Liver (tissue), 9 donors: ENCODE data around the gene NFIB. TPM values are rescaled to one million over a fixed set of nuclear protein-coding genes. Genes with fewer than 3 reads are reported as not detected.

ENCODE experiments used
- DNase-seq: peaks from one replicate; pipeline ENCODE4 v3.0.0-alpha.2; 2017; ENCODE audit warnings: low spot score
- H3K27ac ChIP-seq, 2 donors: one replicate each; pipeline ENCODE4 v1.7.0; 2013; ENCODE audit warnings: inconsistent platforms in 2 of 2, low read length in 2 of 2, control low read depth in 1 of 2, low read depth in 1 of 2, mild to moderate bottlenecking in 1 of 2
- H3K27me3 ChIP-seq, 4 donors: one replicate each; pipeline versions ENCODE4 v1.6.1 to v1.7.0; 2013; ENCODE audit warnings: low read length in 3 of 4, inconsistent platforms in 1 of 4, mild to moderate bottlenecking in 1 of 4, moderate library complexity in 1 of 4; ENCODE audit not compliant: control insufficient read depth in 4 of 4, insufficient read depth in 4 of 4
- H3K36me3 ChIP-seq, 4 donors: one replicate each; pipeline versions ENCODE4 v1.6.1 to v1.7.0; 2013; ENCODE audit warnings: low read length in 3 of 4, mild to moderate bottlenecking in 3 of 4, low read depth in 1 of 4, moderate library complexity in 1 of 4; ENCODE audit not compliant: control insufficient read depth in 4 of 4, insufficient read depth in 3 of 4
- H3K4me1 ChIP-seq, 4 donors: one replicate each; pipeline versions ENCODE4 v1.6.1 to v1.7.0; 2013; ENCODE audit warnings: low read length in 3 of 4, mild to moderate bottlenecking in 3 of 4, moderate library complexity in 1 of 4; ENCODE audit not compliant: control insufficient read depth in 4 of 4, insufficient read depth in 4 of 4
- H3K4me3 ChIP-seq, 3 donors: one replicate each; pipeline versions ENCODE4 v1.6.1 to v1.7.0; 2013; ENCODE audit warnings: low read length in 3 of 3, control low read depth in 1 of 3, low read depth in 1 of 3, mild to moderate bottlenecking in 1 of 3
- H3K9ac ChIP-seq, 2 donors: one replicate each; pipeline ENCODE4 v1.7.0; 2013; ENCODE audit warnings: low read length in 2 of 2, mild to moderate bottlenecking in 2 of 2, moderate library complexity in 2 of 2, control low read depth in 1 of 2, low read depth in 1 of 2
- H3K9me3 ChIP-seq, 4 donors: one replicate each; pipeline versions ENCODE4 v1.6.1 to v1.7.0; 2013; ENCODE audit warnings: low read length in 3 of 4; ENCODE audit not compliant: control insufficient read depth in 4 of 4
- FOXA1 ChIP-seq: IDR thresholded peaks from 2 replicates; pipeline ENCODE4 v1.6.1; 2016; ENCODE audit warnings: antibody characterized with exemption
- FOXA2 ChIP-seq: IDR thresholded peaks from 2 replicates; pipeline ENCODE4 v1.6.1; 2016; ENCODE audit warnings: antibody characterized with exemption
- GABPA ChIP-seq, 2 donors: IDR thresholded peaks in 1 of 2; conservative IDR thresholded peaks in 1 of 2; 2 replicates each; pipeline ENCODE4 v1.6.1; 2016; ENCODE audit warnings: antibody characterized with exemption in 2 of 2, mild to moderate bottlenecking in 1 of 2, moderate library complexity in 1 of 2
- JUND ChIP-seq, 2 donors: IDR thresholded peaks; 2 replicates each; pipeline ENCODE4 v1.6.1; 2016; ENCODE audit warnings: antibody characterized with exemption in 2 of 2
- NR2F2 ChIP-seq: IDR thresholded peaks from 2 replicates; pipeline ENCODE4 v1.6.1; 2016; ENCODE audit warnings: antibody characterized with exemption
- RAD21 ChIP-seq, 2 donors: IDR thresholded peaks; 2 replicates each; pipeline ENCODE4 v1.6.1; 2016; ENCODE audit warnings: antibody characterized with exemption in 2 of 2, mild to moderate bottlenecking in 2 of 2
- WGBS: extraction: QIAGEN DNeasy Blood & Tissue Kit; methylation state at CpG from one replicate; pipeline ENCODE4 v1.1.7; 2013; 5-methylcytosine and 5-hydroxymethylcytosine counted together
- polyA plus RNA-seq, 2 donors: library from polyadenylated mRNA; stranded (reverse) in 1 of 2; unstranded in 1 of 2; fragments of 200-250 nt in 1 of 2; fragments of >200 nt in 1 of 2; fragmentation: Nextera tagmentation in 1 of 2; extraction: Ambion mirVana in 1 of 2; gene quantifications; one replicate each; pipeline versions ENCODE4 v1.2.1 to v1.2.3, GENCODE V29; 2013 to 2015
- total RNA-seq, 2 donors: library from RNA; depleted of rRNA; stranded (reverse); fragments of >200 nt; gene quantifications; one replicate each; pipeline ENCODE4 v1.2.3, GENCODE V29; 2014
- TF ChIP-seq, protein P1 (sequence below): IDR thresholded peaks from 2 replicates; pipeline ENCODE4 v1.6.1; 2016; ENCODE audit warnings: antibody characterized with exemption, mild to moderate bottlenecking
- TF ChIP-seq, protein P2 (sequence below): IDR thresholded peaks from 2 replicates; pipeline ENCODE4 v1.6.1; 2016; ENCODE audit warnings: antibody characterized with exemption
- TF ChIP-seq, protein P3 (sequence below): IDR thresholded peaks from 2 replicates; pipeline ENCODE4 v1.6.1; 2016; ENCODE audit warnings: antibody characterized with exemption
- donor health status: healthy.
- donor health status: healthy.
- donor health status: healthy.
- donor health status: healthy.
- donor health status: healthy.

The NFIB gene
- total and polyA plus RNA-seq, 4 donors = 3.2 to 23.2 (median 8.0) TPM

DNA sequence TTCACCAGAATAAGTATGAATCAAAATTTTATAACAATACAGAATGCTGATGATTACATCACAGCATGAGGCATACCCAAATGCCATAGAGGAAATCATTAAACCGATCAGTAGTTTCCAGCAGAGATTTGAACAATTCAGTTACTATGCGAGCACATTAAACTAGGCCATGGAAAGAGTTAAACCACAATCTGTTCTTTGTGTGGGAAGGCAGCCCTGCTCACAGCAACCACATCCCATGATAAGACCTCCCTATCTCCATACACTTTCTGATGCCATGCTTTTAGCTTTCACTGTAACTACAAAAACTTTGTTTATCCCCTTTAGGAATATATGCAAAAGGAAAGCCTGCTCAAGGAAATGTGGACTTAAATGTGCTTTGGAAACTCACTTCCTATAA lies 4.5 kb downstream of the NFIB start:
- no peaks in the 10 kb centered on the region for H3K27me3 ChIP-seq
- peaks cover 2 to 26% (median 10%) of the 10 kb centered on the region in 4 donors for H3K4me1 ChIP-seq
- peak overlapping the region in 1 of 2 donors; percentile 46 for H3K27ac ChIP-seq
- WGBS = 8% methylated on average over 2 of the region's 2 CpGs
- peak in 1 of 2 donors; percentile 18 for TF ChIP-seq RAD21 (IDR thresholded peaks at IDR 0.05)
- TF ChIP-seq FOXA2 = no peak
- TF ChIP-seq, protein P1, sequence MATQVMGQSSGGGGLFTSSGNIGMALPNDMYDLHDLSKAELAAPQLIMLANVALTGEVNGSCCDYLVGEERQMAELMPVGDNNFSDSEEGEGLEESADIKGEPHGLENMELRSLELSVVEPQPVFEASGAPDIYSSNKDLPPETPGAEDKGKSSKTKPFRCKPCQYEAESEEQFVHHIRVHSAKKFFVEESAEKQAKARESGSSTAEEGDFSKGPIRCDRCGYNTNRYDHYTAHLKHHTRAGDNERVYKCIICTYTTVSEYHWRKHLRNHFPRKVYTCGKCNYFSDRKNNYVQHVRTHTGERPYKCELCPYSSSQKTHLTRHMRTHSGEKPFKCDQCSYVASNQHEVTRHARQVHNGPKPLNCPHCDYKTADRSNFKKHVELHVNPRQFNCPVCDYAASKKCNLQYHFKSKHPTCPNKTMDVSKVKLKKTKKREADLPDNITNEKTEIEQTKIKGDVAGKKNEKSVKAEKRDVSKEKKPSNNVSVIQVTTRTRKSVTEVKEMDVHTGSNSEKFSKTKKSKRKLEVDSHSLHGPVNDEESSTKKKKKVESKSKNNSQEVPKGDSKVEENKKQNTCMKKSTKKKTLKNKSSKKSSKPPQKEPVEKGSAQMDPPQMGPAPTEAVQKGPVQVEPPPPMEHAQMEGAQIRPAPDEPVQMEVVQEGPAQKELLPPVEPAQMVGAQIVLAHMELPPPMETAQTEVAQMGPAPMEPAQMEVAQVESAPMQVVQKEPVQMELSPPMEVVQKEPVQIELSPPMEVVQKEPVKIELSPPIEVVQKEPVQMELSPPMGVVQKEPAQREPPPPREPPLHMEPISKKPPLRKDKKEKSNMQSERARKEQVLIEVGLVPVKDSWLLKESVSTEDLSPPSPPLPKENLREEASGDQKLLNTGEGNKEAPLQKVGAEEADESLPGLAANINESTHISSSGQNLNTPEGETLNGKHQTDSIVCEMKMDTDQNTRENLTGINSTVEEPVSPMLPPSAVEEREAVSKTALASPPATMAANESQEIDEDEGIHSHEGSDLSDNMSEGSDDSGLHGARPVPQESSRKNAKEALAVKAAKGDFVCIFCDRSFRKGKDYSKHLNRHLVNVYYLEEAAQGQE = no peak
- TF ChIP-seq GABPA (IDR thresholded peaks at IDR 0.05 in 1 of 2, conservative IDR thresholded peaks at IDR 0.05 in 1 of 2) = no peak
- peak in 1 of 2 donors; percentile 12 for TF ChIP-seq JUND (IDR thresholded peaks at IDR 0.05)
- H3K4me3 ChIP-seq = peak overlapping the region in 1 of 3 donors; percentile 18
- peak overlapping the region; percentile 70 to 78 for H3K9ac ChIP-seq
- H3K36me3 ChIP-seq = peaks cover 0 to 9% (median 6%) of the 10 kb centered on the region in 4 donors
- no peak for DNase-seq
- H3K9me3 ChIP-seq = no peaks in the 10 kb centered on the region

DNA sequence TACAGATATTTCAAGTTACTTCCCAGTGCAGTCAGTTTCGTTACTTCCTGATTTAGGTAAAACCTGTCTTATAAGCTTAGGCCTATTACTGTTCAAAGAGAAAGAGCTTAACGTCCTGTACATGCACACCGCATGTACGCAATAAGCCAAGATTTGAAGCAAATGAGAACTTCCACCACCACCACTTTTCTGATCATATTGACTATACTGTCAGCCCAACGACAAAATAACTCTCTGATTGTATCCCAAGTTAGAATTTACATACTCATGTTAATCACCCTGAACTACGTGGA lies 5.1 kb downstream of the NFIB start:
- Histone ChIP-seq H3K4me1 (peaks cover 2 to 32% (median 11%) of the 10 kb centered on the region in 4 donors), H3K27ac (no peak overlapping the region), H3K9ac (peak overlapping the region in 1 of 2 donors; percentile 9), H3K9me3 (no peaks in the 10 kb centered on the region), H3K27me3 (no peaks in the 10 kb centered on the region), H3K36me3 (peaks cover 0 to 9% (median 6%) of the 10 kb centered on the region in 4 donors), H3K4me3 (no peak overlapping the region)
- WGBS = 71% methylated on average over 6 of the region's 6 CpGs
- TF ChIP-seq, protein P2, sequence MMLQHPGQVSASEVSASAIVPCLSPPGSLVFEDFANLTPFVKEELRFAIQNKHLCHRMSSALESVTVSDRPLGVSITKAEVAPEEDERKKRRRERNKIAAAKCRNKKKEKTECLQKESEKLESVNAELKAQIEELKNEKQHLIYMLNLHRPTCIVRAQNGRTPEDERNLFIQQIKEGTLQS = no peak
- TF ChIP-seq FOXA1 (no peak), NR2F2 (no peak), GABPA (IDR thresholded peaks at IDR 0.05 in 1 of 2, conservative IDR thresholded peaks at IDR 0.05 in 1 of 2) (no peak)
- TF ChIP-seq, protein P1 = no peak
- TF ChIP-seq, protein P3, sequence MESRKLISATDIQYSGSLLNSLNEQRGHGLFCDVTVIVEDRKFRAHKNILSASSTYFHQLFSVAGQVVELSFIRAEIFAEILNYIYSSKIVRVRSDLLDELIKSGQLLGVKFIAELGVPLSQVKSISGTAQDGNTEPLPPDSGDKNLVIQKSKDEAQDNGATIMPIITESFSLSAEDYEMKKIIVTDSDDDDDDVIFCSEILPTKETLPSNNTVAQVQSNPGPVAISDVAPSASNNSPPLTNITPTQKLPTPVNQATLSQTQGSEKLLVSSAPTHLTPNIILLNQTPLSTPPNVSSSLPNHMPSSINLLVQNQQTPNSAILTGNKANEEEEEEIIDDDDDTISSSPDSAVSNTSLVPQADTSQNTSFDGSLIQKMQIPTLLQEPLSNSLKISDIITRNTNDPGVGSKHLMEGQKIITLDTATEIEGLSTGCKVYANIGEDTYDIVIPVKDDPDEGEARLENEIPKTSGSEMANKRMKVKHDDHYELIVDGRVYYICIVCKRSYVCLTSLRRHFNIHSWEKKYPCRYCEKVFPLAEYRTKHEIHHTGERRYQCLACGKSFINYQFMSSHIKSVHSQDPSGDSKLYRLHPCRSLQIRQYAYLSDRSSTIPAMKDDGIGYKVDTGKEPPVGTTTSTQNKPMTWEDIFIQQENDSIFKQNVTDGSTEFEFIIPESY = no peak
- no peak for DNase-seq
